ENCODE results near the gene UGGT2.

- TF ChIP-seq POLR2A (IDR thresholded peaks at IDR 0.05) (no peak), CTCF (IDR thresholded peaks at IDR 0.05 in 8 of 11, conservative IDR thresholded peaks at IDR 0.05 in 3 of 11) (no peak)
Measured at GRCh38 chr13:96071504-96071903, 18.3 kb upstream of the UGGT2 start.
